Adrenal gland (tissue), 12 donors: ENCODE data around the gene SDK1. TPM values are rescaled to one million over a fixed set of nuclear protein-coding genes. Genes with fewer than 3 reads are reported as not detected.

Experiments used
- DNase-seq, 7 donors: peaks; one replicate each; pipeline ENCODE4 v3.0.0-alpha.2; 2019 to 2020
- H3K27ac ChIP-seq, 5 donors: fragments of 200-600 bp; sonication (generic) in 4 of 5; 1 replicate in 3 of 5; 2 replicates in 2 of 5; pipeline versions ENCODE4 v1.5.1 to v1.8.0; 2016 to 2020; ENCODE audit warnings: mild to moderate bottlenecking in 1 of 5
- H3K27me3 ChIP-seq: fragments of 200-600 bp; 2 replicates; pipeline ENCODE4 v1.8.0; 2021
- H3K36me3 ChIP-seq, 2 donors: fragments of 200-600 bp; replicated peaks in 1 of 2; 1 replicate in 1 of 2; 2 replicates in 1 of 2; pipeline versions ENCODE4 v1.5.1 to v1.8.0; 2018 to 2022
- H3K4me1 ChIP-seq, 2 donors: fragments of 200-600 bp; replicated peaks in 1 of 2; 1 replicate in 1 of 2; 2 replicates in 1 of 2; pipeline versions ENCODE4 v1.5.1 to v1.8.0; 2018 to 2021
- H3K4me3 ChIP-seq, 4 donors: fragments of 200-600 bp; sonication (generic) in 3 of 4; one replicate each; pipeline ENCODE4 v1.5.1; 2016 to 2018
- H3K9me3 ChIP-seq, 3 donors: fragments of 200-600 bp; sonication (generic) in 1 of 3; replicated peaks in 1 of 3; 1 replicate in 2 of 3; 2 replicates in 1 of 3; pipeline versions ENCODE4 v1.5.1 to v1.8.0; 2016 to 2021
- CTCF ChIP-seq, 6 experiments: fragments of 450-650 bp in 4 of 6; fragments of 200-600 bp in 2 of 6; sonication (generic) in 1 of 6; IDR thresholded peaks; 1 replicate in 5 of 6; 2 replicates in 1 of 6; pipeline versions ENCODE4 v1.5.1 to v1.8.0; 2016 to 2021; ENCODE audit warnings: antibody characterized with exemption in 6 of 6, mild to moderate bottlenecking in 2 of 6, moderate library complexity in 1 of 6
- POLR2A ChIP-seq, 2 donors: fragments of 450-650 bp; IDR thresholded peaks; one replicate each; pipeline ENCODE4 v1.6.1; 2017; ENCODE audit warnings: antibody characterized with exemption in 2 of 2, mild to moderate bottlenecking in 2 of 2, moderate library complexity in 1 of 2
- WGBS, 4 donors: extraction: QIAGEN DNeasy Blood & Tissue Kit in 2 of 4; methylation state at CpG; one replicate each; pipeline versions ENCODE4 v1.1.5 to v1.1.7; 2013 to 2017; 5-methylcytosine and 5-hydroxymethylcytosine counted together
- intact Hi-C, 2 donors: fragments of 100-400 bp; cut with DNase I; formaldehyde crosslinking; loops; one replicate each; pipeline versions ENCODE4 v1.14.1 to v1.15.0; 2022 to 2023
- polyA plus RNA-seq, 3 donors: library from polyadenylated mRNA; stranded (reverse); fragments of 200-250 nt in 2 of 3; fragments of 350-450 nt in 1 of 3; fragmentation: Illumina TruSeq in 1 of 3; extraction: RNeasy Lipid Tissue Mini Kit (QIAGEN cat#74804) in 1 of 3; gene quantifications; one replicate each; pipeline ENCODE4 v1.2.3, GENCODE V29; 2013 to 2014
- total RNA-seq, 9 donors: library from RNA; depleted of rRNA in 4 of 9; stranded (reverse); fragments of >200 nt in 4 of 9; fragments of 120-200 nt in 1 of 9; fragmentation: NEBNext Ultra II Directional in 1 of 9; extraction: Animal tissue kit (Norgen Biotek cat#: 25700) in 1 of 9; gene quantifications; one replicate each; pipeline versions ENCODE4 v1.1.0 to v1.2.4, GENCODE V29; 2013 to 2023
- donor health status: healthy with polysubstance abuse.
- donor health status: Bipolar disorder and iron deficiency.
- donor health status: DM: yes; HTN: yes; CAD: no.
- donor health status: DM: no; HTN: no; CAD: no.
- donor health status: DM: no; HTN: no; CAD: no.
- donor health status: DM: yes; HTN: yes; CAD: no.

The SDK1 gene
- total and polyA plus RNA-seq, 12 donors, result 0.50 to 3.6 (median 1.5) TPM

DNA sequence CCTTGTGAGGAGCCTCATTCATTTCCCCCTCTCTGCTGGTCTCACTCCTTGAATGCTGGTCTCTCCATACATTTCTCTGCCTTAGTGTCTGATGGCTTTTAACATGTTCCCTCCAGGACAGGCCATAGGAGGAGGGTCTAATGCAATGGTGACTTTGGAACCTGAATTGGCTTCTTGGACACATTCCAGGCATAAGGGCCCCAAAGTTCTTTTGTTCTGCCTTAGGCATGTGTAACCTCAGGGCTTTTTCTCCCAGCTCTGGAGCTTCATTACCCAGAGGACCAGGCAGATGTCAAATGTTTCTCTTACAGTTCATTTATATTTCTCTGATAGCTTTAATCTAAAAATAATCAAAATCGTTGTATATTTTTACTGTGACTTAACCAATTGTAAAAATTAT, 162.6 kb downstream of the SDK1 start:
- WGBS, 4 donors, result 59 to 67% (median 62%) methylated on average over 1 of the region's 1 CpG
- DNase-seq, result no peak
- Histone ChIP-seq H3K9me3 (no peaks in the 10 kb centered on the region), H3K36me3 (no peaks in the 10 kb centered on the region), H3K27me3 (no peaks in the 10 kb centered on the region), H3K4me3 (no peak overlapping the region), H3K4me1 (no peaks in the 10 kb centered on the region), H3K27ac (no peak overlapping the region)
- no peak for TF ChIP-seq CTCF (IDR thresholded peaks at IDR 0.05)
- TF ChIP-seq POLR2A (IDR thresholded peaks at IDR 0.05), result no peak
- intact Hi-C loops, result no loop called here

GRCh38 chr7:3464900-3465622, 164.0 kb downstream of the SDK1 start:
- TF ChIP-seq CTCF (IDR thresholded peaks at IDR 0.05) (no peak), POLR2A (IDR thresholded peaks at IDR 0.05) (no peak)
- H3K36me3 ChIP-seq, result no peaks in the 10 kb centered on the region
- H3K27ac ChIP-seq, result no peak overlapping the region
- no peaks in the 10 kb centered on the region for H3K27me3 ChIP-seq
- intact Hi-C loops, result no loop called here
- H3K9me3 ChIP-seq, result no peaks in the 10 kb centered on the region
- DNase-seq, result no peak
- no peak overlapping the region for H3K4me3 ChIP-seq
- H3K4me1 ChIP-seq, result no peaks in the 10 kb centered on the region
- WGBS, 4 donors, result 76 to 86% (median 79%) methylated on average over 9 of the region's 9 CpGs

DNA sequence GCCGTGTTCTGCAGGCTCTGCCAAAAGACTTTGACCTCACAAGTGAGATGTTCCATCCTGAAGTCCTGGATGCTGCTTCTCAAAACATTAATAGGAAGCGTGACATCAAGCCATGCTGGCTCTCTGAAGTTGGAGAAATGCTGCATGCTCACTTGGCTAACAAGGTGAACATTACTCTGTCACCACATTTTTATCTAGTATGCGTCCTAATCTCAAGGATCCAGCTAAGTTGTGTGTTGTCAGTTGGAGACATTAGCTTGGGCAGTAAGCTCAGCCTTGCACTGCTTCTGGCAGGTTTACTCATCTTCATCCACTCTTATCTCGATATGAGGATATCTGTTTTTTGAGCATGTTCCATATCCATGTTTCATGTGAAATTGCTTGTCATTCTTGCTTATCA, 165.2 kb downstream of the SDK1 start:
- Histone ChIP-seq H3K4me1 (no peaks in the 10 kb centered on the region), H3K27ac (no peak overlapping the region), H3K36me3 (no peaks in the 10 kb centered on the region), H3K27me3 (no peaks in the 10 kb centered on the region), H3K4me3 (no peak overlapping the region), H3K9me3 (no peaks in the 10 kb centered on the region)
- TF ChIP-seq POLR2A (IDR thresholded peaks at IDR 0.05) (no peak), CTCF (IDR thresholded peaks at IDR 0.05) (no peak)
- WGBS, 4 donors, result 50 to 60% (median 54%) methylated on average over 4 of the region's 4 CpGs
- DNase-seq, result no peak
- intact Hi-C loops, result no loop called here

GRCh38 chr7:3469641-3470040, 168.6 kb downstream of the SDK1 start:
- no peaks in the 10 kb centered on the region for H3K36me3 ChIP-seq
- no peaks in the 10 kb centered on the region for H3K27me3 ChIP-seq
- intact Hi-C loops, result no loop called here
- 58 to 68% (median 61%) methylated on average over 3 of the region's 3 CpGs for WGBS, 4 donors
- no peaks in the 10 kb centered on the region for H3K9me3 ChIP-seq
- no peak for DNase-seq
- TF ChIP-seq POLR2A (IDR thresholded peaks at IDR 0.05), result no peak
- no peak for TF ChIP-seq CTCF (IDR thresholded peaks at IDR 0.05)
- H3K4me3 ChIP-seq, result no peak overlapping the region
- no peaks in the 10 kb centered on the region for H3K4me1 ChIP-seq
- no peak overlapping the region for H3K27ac ChIP-seq
